GM19467 (cell line): ENCODE data around the gene TLR10.
"Not testable (repeated sequence)": the region's sequence is repeated elsewhere in the genome, so short reads cannot be mapped to it uniquely, and the experiment has no call there.

Source experiments
- ATAC-seq: cut with Tn5 transposase; IDR thresholded peaks from one replicate; pipeline ENCODE4 v1.9.1; 2021; ENCODE audit warnings: mild to moderate bottlenecking, moderate library complexity; ENCODE audit not compliant: unreplicated experiment

TLR10 gene

GRCh38 chr4:38782452-38783108, at the start of gene TLR10:
Gene TLR10, minus strand, starts transcription at chr4:38782990. Its CDS starts 7,400 bp downstream, at chr4:38775590.
- ATAC-seq: peak; percentile 61

GRCh38 chr4:38832206-38832605, 49.4 kb upstream of the TLR10 start:
- no peak for ATAC-seq

- ATAC-seq: no peak
These were observed 48.9 kb upstream of the TLR10 start for GRCh38 chr4:38831653-38832052.

GRCh38 chr4:38829237-38829636, 46.4 kb upstream of the TLR10 start:
- ATAC-seq: no peak

GRCh38 chr4:38823766-38824165, 41.0 kb upstream of the TLR10 start:
- ATAC-seq: no peak

GRCh38 chr4:38822748-38823303, 40.0 kb upstream of the TLR10 start:
- ATAC-seq: no peak

- no peak for ATAC-seq
These were observed 38.9 kb upstream of the TLR10 start for GRCh38 chr4:38821739-38822138.

- ATAC-seq: peak; percentile 57
These were observed 37.7 kb upstream of the TLR10 start for GRCh38 chr4:38820329-38821061.

- ATAC-seq: no peak
These were observed 36.8 kb upstream of the TLR10 start for GRCh38 chr4:38819569-38819968.

- ATAC-seq: no peak
These were observed 35.7 kb upstream of the TLR10 start for GRCh38 chr4:38818441-38818976.

- no peak for ATAC-seq
These were observed 33.3 kb upstream of the TLR10 start for GRCh38 chr4:38815885-38816782.

GRCh38 chr4:38814386-38814785, 31.6 kb upstream of the TLR10 start:
- ATAC-seq: no peak

GRCh38 chr4:38811297-38811696, 28.5 kb upstream of the TLR10 start:
- no peak for ATAC-seq

GRCh38 chr4:38807462-38807861, 24.7 kb upstream of the TLR10 start:
- ATAC-seq: not testable (repeated sequence)

- not testable (repeated sequence) for ATAC-seq
These were observed 23.5 kb upstream of the TLR10 start for GRCh38 chr4:38806251-38806650.

GRCh38 chr4:38805530-38806145, 22.8 kb upstream of the TLR10 start:
- ATAC-seq: peak; percentile 86

GRCh38 chr4:38804654-38805295, 22.0 kb upstream of the TLR10 start, which contains the start of gene TLR1:
Gene TLR1, minus strand, starts transcription at chr4:38804791. Its CDS starts 5,960 bp downstream, at chr4:38798831.
- ATAC-seq: peak; percentile 20

- ATAC-seq: peak; percentile 43
These were observed 21.3 kb upstream of the TLR10 start for GRCh38 chr4:38803833-38804653.
